ENCODE results near the gene GRM4. TPM values are rescaled to one million over a fixed set of nuclear protein-coding genes. Genes with fewer than 3 reads are reported as not detected.
"Not testable (repeated sequence)": the region's sequence is repeated elsewhere in the genome, so short reads cannot be mapped to it uniquely, and the experiment has no call there.

GRM4 gene
- total RNA-seq, 2 donors from 2014 or later, result 4.4 TPM; not detected in 1

DNA sequence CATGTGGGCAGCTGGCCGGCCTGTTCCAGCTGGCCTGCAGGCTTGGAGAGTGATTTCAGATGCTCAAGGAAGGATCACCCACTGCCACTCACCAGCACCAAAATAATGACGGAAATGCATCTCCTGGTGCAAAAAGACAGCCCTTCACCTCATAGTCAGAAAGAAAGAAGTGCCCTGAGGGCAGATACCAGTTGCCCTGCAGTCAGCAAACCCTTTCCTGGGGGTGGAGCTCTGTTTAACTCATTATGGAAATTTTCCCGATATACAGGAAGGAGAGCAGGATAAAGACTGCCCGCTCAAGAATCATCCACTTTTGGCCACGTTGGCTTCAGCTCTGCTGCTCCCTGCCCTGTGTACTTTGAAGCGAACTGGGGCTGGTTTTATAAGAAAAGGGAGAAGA lies 127.9 kb downstream of the GRM4 start:
- no peak overlapping the region for H3K4me3 ChIP-seq
- no peaks in the 10 kb centered on the region for H3K27me3 ChIP-seq (replicated peaks; ENCODE audit: insufficient read depth)
- H3K9me3 ChIP-seq, result no peaks in the 10 kb centered on the region
- DNase-seq (ENCODE audit: low spot score), result no peak
- no peaks in the 10 kb centered on the region for H3K36me3 ChIP-seq
- no peak overlapping the region for H3K27ac ChIP-seq
- H3K4me1 ChIP-seq (replicated peaks), result no peaks in the 10 kb centered on the region
- 78% methylated on average over 6 of the region's 6 CpGs for WGBS
- TF ChIP-seq POLR2AphosphoS5 (IDR thresholded peaks at IDR 0.05), result no peak
- no peak for TF ChIP-seq CTCF (IDR thresholded peaks at IDR 0.05)
- no peak for TF ChIP-seq POLR2A (IDR thresholded peaks at IDR 0.05)
- intact Hi-C loops (cut with DNase I), result no loop called here

DNA sequence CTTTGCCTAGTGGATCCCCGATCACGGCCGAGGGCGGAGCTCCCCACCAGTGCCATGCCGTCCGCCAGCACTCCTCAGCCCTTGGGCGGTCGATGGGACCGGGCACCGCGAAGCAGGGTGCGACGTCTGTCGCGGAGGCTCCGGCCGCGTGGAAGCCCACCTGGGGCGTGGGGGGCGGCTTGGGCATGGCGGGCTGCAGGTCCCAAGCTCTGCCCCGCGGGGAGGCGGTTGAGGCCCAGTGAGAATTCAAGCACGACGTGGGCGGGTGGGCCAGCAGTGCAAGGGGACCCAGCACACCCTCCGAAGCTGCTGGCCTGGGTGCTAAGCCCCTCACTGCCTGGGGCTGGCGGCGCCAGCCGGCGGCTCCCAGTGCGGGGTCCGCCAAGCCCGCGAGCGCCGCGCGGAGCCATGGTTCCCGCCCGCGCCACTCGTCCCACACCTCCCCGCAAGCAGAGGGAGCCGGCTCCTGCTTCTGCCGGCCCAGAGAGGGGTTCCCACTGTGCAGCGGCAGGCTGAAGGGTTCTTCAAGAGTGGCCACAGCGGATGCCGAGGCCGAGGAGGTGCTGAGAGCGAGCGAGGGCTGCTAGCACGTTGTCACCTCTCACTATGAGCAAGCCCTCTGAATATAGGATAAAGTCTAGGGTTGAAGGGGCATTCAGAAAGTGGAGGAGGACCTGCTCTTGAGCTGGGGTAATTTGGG lies 128.6 kb downstream of the GRM4 start:
- H3K9me3 ChIP-seq, result no peaks in the 10 kb centered on the region
- no peaks in the 10 kb centered on the region for H3K4me1 ChIP-seq (replicated peaks)
- H3K36me3 ChIP-seq, result no peaks in the 10 kb centered on the region
- no peaks in the 10 kb centered on the region for H3K27me3 ChIP-seq (replicated peaks; ENCODE audit: insufficient read depth)
- intact Hi-C loops (cut with DNase I), result no loop called here
- TF ChIP-seq POLR2A (IDR thresholded peaks at IDR 0.05) (no peak), POLR2AphosphoS5 (IDR thresholded peaks at IDR 0.05) (no peak), CTCF (IDR thresholded peaks at IDR 0.05) (no peak)
- H3K27ac ChIP-seq, result no peak overlapping the region
- WGBS, result 96% methylated on average over 54 of the region's 54 CpGs
- H3K4me3 ChIP-seq, result no peak overlapping the region
- no peak for DNase-seq (ENCODE audit: low spot score)

DNA sequence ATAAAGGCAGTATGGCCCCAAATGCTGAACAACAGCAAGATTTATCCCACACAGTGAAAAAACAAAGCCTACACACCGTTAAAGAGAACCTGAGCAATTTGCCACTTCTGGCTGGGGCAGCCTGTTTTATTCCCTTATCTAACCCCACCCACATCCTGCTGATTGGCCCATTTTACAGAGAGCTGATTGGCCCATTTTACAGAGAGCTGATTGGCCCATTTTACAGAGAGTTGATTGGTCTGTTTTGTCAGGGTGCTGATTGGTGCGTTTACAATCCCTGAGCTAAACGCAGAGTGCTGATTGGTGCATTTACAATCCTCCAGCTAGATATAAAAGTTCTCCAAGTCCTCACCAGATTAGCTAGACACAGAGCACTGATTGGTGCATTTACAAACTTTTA lies 129.3 kb downstream of the GRM4 start:
- 95% methylated on average over 3 of the region's 3 CpGs for WGBS
- intact Hi-C loops (cut with DNase I); H3K4me1 ChIP-seq (replicated peaks); H3K4me3 ChIP-seq; H3K27me3 ChIP-seq (replicated peaks; ENCODE audit: insufficient read depth); H3K27ac ChIP-seq; H3K36me3 ChIP-seq; H3K9me3 ChIP-seq; DNase-seq (ENCODE audit: low spot score): not testable (repeated sequence)

DNA sequence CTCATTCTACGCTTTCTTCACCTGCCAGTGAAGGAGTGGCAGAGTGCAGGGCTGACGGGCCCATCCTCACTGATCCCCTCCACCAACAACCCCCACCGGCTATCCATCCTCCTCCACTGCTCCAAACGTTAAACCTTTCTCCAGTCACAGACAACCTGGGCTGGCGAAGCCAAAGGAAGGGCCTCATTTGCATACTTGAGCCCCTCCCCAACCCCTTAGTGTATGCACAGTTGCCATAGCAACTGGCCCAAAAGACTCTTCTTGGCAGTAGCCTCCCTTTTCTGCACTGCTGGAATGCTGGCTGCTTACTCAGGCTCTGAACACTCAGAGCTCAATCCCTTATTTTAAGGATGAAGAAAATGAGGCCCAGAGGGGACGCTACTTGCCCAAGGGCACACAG lies 130.3 kb downstream of the GRM4 start:
- H3K36me3 ChIP-seq, result no peaks in the 10 kb centered on the region
- H3K4me1 ChIP-seq (replicated peaks), result no peaks in the 10 kb centered on the region
- H3K27ac ChIP-seq, result no peak overlapping the region
- 58% methylated on average over 6 of the region's 6 CpGs for whole genome bisulfite sequencing
- no peak overlapping the region for H3K4me3 ChIP-seq
- intact Hi-C loops (cut with DNase I), result no loop called here
- DNase-seq (ENCODE audit: low spot score), result no peak
- no peak for TF ChIP-seq POLR2A (IDR thresholded peaks at IDR 0.05)
- TF ChIP-seq CTCF (IDR thresholded peaks at IDR 0.05), result no peak
- TF ChIP-seq POLR2AphosphoS5 (IDR thresholded peaks at IDR 0.05), result no peak
- H3K27me3 ChIP-seq (replicated peaks; ENCODE audit: insufficient read depth), result no peaks in the 10 kb centered on the region
- no peaks in the 10 kb centered on the region for H3K9me3 ChIP-seq

GRCh38 chr6:34011264-34011663 lies 134.6 kb downstream of the GRM4 start:
- H3K27me3 ChIP-seq (replicated peaks; ENCODE audit: insufficient read depth), result no peaks in the 10 kb centered on the region
- TF ChIP-seq POLR2AphosphoS5 (IDR thresholded peaks at IDR 0.05) (no peak), CTCF (IDR thresholded peaks at IDR 0.05) (no peak), POLR2A (IDR thresholded peaks at IDR 0.05) (no peak)
- 48% methylated on average over 5 of the region's 5 CpGs for WGBS

More at GRCh38 chr6:34011264-34011663, 134.6 kb downstream of the GRM4 start:
- no peaks in the 10 kb centered on the region for H3K9me3 ChIP-seq
- no peak overlapping the region for H3K27ac ChIP-seq
- H3K36me3 ChIP-seq, result no peaks in the 10 kb centered on the region
- H3K4me1 ChIP-seq (replicated peaks), result no peaks in the 10 kb centered on the region
- intact Hi-C loops (cut with DNase I), result no loop called here
- H3K4me3 ChIP-seq, result no peak overlapping the region
- no peak for DNase-seq (ENCODE audit: low spot score)
